Central memory CD4-positive, alpha-beta T cell (primary cell): Measurements from ENCODE around the gene CIC.

Source experiments
- DNase-seq: peaks from one replicate; pipeline ENCODE4 v3.0.0; 2022
- total RNA-seq, 3 experiments: gene quantifications; one replicate each; lab custom pipeline; 2026; lab: John Stamatoyannopoulos, UW

The CIC gene
- 79.3 to 192 (median 110) reads per million in 3 experiments for total RNA-seq

DNA sequence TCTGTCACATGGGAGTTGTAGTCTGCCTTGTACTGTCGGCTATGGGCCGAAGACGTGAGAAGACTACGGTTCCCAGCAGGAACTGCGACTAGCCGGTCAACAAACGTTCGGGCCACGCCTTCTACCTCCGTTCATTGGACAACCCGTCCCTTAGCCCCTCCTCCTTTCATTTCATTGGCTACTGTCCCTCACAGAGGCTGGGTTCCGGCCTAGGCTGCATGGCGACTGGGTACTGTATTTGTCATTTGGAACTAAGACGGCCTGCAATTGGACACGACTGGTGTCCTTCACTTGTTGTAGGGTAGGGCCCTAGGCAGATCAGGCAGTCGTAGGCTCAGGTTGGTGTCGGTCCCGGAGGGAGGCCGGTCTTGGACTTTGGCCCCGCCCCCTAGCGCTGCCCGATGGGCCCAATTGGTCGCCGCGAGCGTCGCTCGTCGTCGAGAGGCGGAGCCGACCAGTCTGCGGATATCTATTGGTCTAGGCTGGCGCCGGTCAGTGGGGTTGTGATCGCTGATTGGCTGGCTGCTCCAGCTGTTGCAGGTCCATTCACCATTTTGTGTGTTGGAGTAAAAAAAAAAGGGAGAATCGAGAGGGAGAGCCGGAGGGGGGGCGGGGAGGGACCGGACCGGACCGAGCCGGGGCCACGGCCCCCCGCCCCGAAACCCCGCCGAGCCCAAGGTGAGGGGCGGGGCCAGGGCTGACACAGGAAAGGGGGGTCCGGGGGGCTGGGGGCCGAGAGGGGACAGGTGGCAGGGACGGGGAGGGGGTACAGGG is at the start of gene CIC:
TSS of gene CIC (plus strand) at position 549 of the 774 bp plus-strand sequence. CDS start 2,532 bp downstream, outside the sequence.
- DNase-seq, result peak; percentile 100

GRCh38 chr19:42219812-42220750 is 49.0 kb upstream of the CIC start, which contains the start of gene ZNF526:
ZNF526 (plus strand) TSS chr19:42220312; CDS start chr19:42224404, 4,092 bp downstream.
- DNase-seq, result peak; percentile 96

- DNase-seq, result no peak
These were observed 48.3 kb upstream of the CIC start for GRCh38 chr19:42220751-42221097.

DNA sequence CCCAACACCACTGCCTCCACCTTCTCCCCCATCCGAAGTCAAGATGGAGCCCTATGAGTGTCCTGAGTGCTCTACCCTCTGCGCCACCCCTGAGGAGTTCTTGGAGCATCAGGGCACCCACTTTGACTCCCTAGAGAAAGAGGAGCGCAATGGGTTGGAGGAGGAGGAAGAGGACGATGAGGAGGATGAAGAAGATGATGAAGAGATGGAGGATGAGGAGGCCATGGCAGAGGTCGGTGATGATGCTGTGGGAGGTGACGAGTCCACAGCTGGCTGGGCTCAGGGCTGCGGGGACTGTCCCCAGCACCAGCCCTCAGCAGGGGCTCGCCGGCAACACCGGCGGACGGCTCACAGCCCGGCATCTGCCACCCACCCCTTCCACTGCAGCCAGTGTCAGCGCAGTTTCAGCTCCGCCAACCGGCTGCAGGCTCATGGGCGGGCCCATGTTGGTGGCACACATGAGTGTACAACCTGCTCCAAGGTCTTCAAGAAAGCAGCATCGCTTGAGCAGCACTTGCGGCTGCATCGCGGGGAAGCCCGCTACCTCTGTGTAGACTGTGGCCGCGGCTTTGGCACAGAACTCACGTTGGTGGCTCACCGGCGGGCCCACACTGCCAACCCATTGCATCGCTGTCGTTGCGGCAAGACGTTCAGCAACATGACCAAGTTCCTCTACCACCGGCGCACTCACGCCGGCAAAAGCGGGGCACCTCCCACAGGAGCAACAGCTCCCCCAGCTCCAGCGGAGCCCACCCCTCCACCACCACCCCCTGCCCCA is 43.9 kb upstream of the CIC start:
- DNase-seq, result no peak

DNA sequence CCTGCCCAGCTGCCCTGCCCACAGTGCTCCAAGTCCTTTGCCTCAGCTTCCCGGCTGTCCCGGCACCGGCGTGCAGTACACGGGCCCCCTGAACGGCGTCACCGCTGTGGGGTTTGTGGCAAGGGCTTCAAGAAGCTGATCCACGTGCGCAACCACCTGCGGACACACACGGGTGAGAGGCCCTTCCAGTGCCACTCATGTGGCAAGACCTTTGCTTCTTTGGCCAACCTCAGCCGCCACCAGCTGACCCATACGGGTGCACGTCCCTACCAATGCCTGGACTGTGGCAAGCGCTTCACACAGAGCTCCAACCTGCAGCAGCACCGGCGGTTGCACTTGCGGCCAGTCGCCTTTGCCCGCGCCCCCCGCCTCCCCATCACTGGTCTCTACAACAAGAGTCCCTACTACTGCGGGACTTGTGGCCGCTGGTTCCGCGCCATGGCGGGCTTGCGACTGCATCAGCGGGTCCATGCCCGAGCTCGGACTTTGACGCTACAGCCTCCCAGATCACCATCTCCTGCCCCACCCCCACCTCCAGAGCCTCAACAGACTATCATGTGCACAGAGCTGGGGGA is 43.2 kb upstream of the CIC start:
- no peak for DNase-seq

GRCh38 chr19:42226886-42227285 is 42.2 kb upstream of the CIC start:
- no peak for DNase-seq

DNA sequence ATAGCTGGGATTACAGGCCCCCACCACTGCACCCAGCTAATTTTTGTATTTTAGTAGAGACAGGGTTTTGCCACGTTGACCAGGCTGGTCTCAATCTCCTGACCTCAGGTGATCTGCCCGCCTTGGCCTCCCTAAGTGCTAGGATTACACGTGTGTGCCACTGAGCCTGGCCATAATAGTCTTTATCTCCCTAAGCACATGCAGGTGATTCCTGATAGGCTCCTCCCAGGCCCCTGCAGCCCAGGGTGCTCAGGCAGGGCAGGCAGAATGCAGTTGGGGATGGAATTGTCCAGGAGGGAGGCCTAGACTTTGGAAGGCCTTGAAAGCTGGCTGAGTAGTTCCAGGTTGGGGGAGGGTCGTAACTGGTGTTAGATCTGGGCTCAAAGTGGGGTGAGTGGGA is 40.4 kb upstream of the CIC start:
- DNase-seq, result no peak

DNA sequence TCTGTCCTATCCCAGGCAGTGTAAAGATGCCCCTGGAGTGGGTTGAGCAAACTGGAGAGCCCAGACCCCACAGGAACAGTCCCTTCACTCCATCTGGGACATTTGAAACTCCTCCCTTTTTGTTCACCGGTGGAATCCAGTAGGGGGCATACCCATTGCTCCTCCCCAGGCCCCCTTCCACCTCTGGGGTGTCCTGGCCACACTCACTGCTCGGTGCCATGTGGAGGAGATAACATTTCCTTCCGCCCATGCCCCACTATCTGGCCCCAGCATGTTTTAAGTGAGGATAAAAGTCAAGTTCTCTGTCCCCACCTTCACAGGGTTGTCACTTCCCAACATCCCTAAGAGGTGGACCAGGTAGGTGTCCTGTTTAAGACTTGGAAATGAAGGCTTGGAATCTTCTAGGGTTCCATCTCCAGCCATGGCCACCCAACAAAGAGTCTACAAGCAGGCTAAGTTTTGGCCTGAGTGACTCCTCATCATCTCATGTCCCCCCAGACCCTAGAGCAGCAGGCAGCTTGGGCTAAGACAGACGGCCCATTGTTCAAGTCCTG is 39.7 kb upstream of the CIC start:
- DNase-seq, result no peak

DNA sequence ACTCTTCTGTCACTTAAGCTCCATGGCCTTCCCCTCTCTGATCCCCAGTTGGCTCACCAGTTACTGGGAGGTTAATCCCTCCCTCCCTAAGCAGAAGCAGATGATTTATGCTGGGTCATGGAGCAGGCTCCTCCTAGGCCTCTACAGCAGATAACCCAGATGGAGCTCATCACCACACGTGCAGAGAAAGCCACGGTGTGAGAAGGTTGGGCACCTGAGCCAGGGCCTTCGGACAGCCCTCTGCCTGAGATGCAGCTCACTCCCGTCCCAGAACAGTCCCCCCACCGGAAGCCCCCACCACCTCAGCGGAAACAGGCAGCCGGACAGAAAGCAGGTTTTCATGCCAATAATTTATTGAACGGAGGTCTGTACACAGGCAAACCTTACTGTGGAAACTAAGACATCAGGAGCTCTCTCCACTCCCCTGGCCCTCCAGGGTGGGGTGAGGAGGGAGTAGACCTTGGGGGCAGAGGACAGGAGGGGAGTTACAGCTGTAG is 39.1 kb upstream of the CIC start:
- DNase-seq, result no peak

- DNase-seq, result no peak
These were observed 38.5 kb upstream of the CIC start for GRCh38 chr19:42230571-42230970.

GRCh38 chr19:42232435-42232834 is 36.6 kb upstream of the CIC start:
- DNase-seq, result no peak

DNA sequence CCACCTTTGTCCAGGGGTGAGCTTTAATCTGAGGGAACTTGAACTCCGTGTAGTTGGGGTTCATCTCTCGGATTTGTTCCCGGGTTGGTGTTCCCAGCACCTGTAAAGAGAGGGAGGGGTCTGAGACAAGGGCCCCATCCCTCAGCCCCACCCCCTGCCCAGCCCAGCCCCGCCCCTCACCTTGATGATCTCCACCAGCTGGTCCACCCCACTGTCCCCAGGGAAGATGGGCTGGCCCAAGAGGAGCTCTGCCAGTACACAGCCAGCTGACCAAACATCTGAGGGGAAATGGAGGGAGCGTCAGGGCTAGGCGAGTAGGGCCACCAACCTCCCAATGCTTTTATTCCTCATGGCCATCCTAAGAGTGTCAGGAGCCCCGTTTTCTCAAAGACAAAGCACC is 35.9 kb upstream of the CIC start:
- no peak for DNase-seq

DNA sequence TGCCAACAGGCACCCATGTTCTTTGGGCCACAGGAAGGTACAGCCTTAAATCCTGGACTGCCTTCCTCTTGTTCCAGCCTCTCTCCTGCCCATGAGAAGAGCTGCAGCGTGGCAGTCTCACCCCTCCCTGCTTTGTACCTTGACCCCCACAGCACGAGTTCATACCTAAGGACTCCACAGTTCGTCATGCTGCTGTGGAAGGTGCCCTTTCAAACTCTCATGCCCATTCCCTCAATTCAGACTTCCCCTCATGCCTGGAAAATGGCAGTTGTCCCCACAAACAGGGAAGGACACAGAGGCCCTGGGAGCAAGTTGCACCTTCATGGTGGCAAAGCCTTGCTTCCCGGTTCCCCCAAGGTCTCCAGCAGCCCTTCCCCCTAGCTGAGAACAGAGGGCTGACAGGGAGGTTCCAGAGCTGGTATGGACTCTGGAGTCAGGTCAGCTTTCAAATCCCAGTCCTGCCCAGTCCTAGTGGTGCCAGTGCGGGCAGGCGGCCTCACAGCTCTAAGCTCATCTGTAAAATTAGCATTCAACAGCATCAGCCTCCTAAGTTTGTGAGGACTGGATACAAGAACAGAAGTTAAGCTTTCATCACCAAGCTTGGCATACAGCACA is 35.3 kb upstream of the CIC start:
- DNase-seq, result no peak

DNA sequence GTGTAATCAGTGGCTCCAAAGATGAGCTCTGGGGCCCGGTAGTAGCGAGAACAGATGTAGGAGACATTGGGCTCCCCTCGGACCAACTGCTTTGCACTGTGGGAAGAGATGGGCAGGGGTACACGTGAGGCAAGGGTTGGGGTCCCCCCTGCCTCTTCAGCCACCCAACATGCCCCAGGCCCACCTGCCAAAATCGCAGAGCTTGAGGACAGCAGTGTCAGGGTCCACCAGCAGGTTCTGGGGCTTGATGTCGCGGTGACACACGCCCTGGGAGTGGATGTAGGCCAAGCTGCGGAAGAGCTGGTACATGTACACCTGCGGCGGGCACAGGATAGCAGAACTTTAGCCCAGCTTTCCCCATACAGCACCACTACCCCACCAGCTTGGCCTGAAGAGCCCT is 34.7 kb upstream of the CIC start:
- DNase-seq, result no peak

DNA sequence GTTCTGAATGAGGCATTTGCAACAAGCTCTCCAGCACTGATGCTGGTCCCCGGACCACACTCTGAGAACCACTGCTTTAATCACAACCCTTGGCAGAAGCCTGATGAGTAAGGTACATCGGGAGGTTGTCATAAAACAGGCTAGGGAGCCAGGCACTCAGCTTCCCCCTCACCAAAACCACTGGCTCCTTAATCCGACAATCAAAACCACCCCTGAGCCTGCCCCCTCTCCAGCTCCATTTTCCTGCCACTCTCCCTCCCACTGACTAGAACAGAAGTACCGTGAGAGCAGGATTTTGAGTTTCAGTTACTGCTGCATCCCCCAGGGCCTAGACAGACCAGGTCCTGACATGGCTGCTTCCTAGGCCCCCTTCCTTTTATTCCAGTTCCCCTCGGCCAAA is 33.9 kb upstream of the CIC start:
- no peak for DNase-seq

GRCh38 chr19:42239544-42240220 is 29.4 kb upstream of the CIC start:
- DNase-seq, result no peak

GRCh38 chr19:42241279-42241678 is 27.8 kb upstream of the CIC start:
- DNase-seq, result no peak

GRCh38 chr19:42242069-42242511 is 27.0 kb upstream of the CIC start:
- DNase-seq, result no peak

DNA sequence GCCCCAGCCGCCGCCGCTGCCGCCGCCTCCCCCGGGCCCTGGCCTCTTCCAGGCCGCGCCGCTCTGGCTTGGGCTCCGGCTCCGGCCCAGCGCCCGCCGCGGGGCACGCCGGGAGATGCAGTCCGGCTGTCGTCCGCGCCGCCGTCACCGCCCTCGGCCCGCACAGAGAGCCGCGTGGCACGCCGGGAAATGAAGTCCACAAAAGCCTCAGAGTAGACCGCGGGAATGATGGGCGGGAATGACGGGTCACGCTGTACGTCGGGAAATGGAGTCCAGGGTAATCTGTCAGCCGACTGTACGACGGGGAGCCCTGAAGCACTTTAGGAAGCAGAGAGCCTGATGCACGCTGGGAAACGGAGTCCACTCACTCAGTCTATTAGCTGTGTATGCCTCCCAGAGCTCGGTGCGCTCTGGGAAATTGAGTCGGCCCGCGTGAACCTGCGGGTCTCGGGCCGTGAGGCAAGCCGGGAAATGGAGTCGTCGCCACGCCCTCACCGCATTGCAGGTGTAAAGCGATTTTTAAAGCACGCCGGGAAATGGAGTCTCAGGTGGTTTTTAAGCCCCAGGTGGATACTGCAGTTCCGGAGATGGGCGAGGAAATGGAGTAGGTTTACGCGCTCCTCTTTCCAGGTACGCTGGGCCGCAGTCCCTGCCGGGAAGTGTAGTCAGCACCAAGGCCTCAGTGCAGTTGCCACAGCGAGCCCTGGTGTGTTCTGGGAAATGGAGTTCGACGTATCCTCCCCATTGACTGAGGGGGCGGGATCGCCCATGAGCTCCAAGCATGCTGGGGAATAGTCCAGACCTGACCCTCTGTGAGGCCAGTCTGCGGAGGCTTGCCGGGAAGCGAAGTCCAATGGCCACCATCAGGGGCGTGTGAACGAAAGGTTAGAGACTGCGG is 26.3 kb upstream of the CIC start, which contains the start of gene GSK3A:
TSS of gene GSK3A (minus strand) at position 91 of the 898 bp plus-strand sequence. CDS start 137 bp downstream, outside the sequence.
- peak; percentile 99 for DNase-seq
